Ascending aorta (tissue), 2 donors: ENCODE measurements around the gene ENO3. TPM values are rescaled to one million over a fixed set of nuclear protein-coding genes. Genes with fewer than 3 reads are reported as not detected.

ENCODE experiments used
- DNase-seq, 2 donors: peaks; one replicate each; pipeline ENCODE4 v3.0.0-alpha.2; 2019; ENCODE audit warnings: low spot score in 2 of 2
- H3K27ac ChIP-seq, 2 donors: fragments of 200-600 bp; sonication (generic); one replicate each; pipeline ENCODE4 v1.5.1; 2016 to 2017; ENCODE audit warnings: mild to moderate bottlenecking in 1 of 2
- H3K27me3 ChIP-seq: fragments of 200-600 bp; sonication (generic); one replicate; pipeline ENCODE4 v1.5.1; 2017
- H3K36me3 ChIP-seq, 2 donors: fragments of 200-600 bp; sonication (generic); one replicate each; pipeline ENCODE4 v1.5.1; 2016
- H3K4me1 ChIP-seq, 2 donors: fragments of 200-600 bp; sonication (generic); one replicate each; pipeline ENCODE4 v1.5.1; 2016 to 2017; ENCODE audit warnings: mild to moderate bottlenecking in 1 of 2
- H3K4me3 ChIP-seq, 2 donors: fragments of 200-600 bp; sonication (generic); one replicate each; pipeline ENCODE4 v1.5.1; 2016 to 2017; ENCODE audit warnings: mild to moderate bottlenecking in 1 of 2
- H3K9me3 ChIP-seq, 2 donors: fragments of 200-600 bp; sonication (generic); one replicate each; pipeline ENCODE4 v1.5.1; 2016
- CTCF ChIP-seq, 3 experiments: fragments of 200-600 bp in 2 of 3; fragments of 450-650 bp in 1 of 3; sonication (generic) in 2 of 3; IDR thresholded peaks; one replicate each; pipeline ENCODE4 v1.5.1; 2016 to 2019; ENCODE audit warnings: antibody characterized with exemption in 3 of 3, mild to moderate bottlenecking in 1 of 3, moderate library complexity in 1 of 3
- intact Hi-C: fragments of 100-400 bp; cut with DNase I; formaldehyde crosslinking; loops from one replicate; pipeline ENCODE4 v1.15.1; 2023
- total RNA-seq: library from RNA; depleted of rRNA; stranded (reverse); fragments of >200 nt; gene quantifications from one replicate; pipeline ENCODE4 v1.1.0, GENCODE V29; 2016

ENO3 gene
- total RNA-seq, 1 donor from 2014 or later: not detected

- peaks cover 4 to 9% of the 10 kb centered on the region in 2 donors for H3K4me1 ChIP-seq
- H3K27me3 ChIP-seq: no peaks in the 10 kb centered on the region
- TF ChIP-seq CTCF (IDR thresholded peaks at IDR 0.05): no peak
- peaks cover 18 to 20% of the 10 kb centered on the region in 2 donors for H3K36me3 ChIP-seq
- peak overlapping the region in 1 of 2 donors; percentile 5 for H3K27ac ChIP-seq
- H3K9me3 ChIP-seq: no peaks in the 10 kb centered on the region
- no peak for DNase-seq
- no peak overlapping the region for H3K4me3 ChIP-seq
- intact Hi-C loops: no loop called here
Measured at GRCh38 chr17:4934173-4934979, 16.5 kb upstream of the ENO3 start.

GRCh38 chr17:4935650-4936049 is 15.3 kb upstream of the ENO3 start:
- H3K27me3 ChIP-seq: no peaks in the 10 kb centered on the region
- intact Hi-C loops: no loop called here

GRCh38 chr17:4936436-4936835 is 14.5 kb upstream of the ENO3 start:
- intact Hi-C loops: no loop called here
- no peaks in the 10 kb centered on the region for H3K9me3 ChIP-seq
- peaks cover 18 to 20% of the 10 kb centered on the region in 2 donors for H3K36me3 ChIP-seq
- H3K27me3 ChIP-seq: no peaks in the 10 kb centered on the region
- no peak for DNase-seq
- no peak overlapping the region for H3K27ac ChIP-seq
- no peak overlapping the region for H3K4me3 ChIP-seq
- no peak for TF ChIP-seq CTCF (IDR thresholded peaks at IDR 0.05)
- peaks cover 11 to 15% of the 10 kb centered on the region in 2 donors for H3K4me1 ChIP-seq

More at GRCh38 chr17:4935650-4936049, 15.3 kb upstream of the ENO3 start:
- peaks cover 18 to 20% of the 10 kb centered on the region in 2 donors for H3K36me3 ChIP-seq
- H3K4me3 ChIP-seq: no peak overlapping the region
- peaks cover 4 to 9% of the 10 kb centered on the region in 2 donors for H3K4me1 ChIP-seq
- H3K27ac ChIP-seq: no peak overlapping the region
- no peak for DNase-seq
- H3K9me3 ChIP-seq: no peaks in the 10 kb centered on the region
- TF ChIP-seq CTCF (IDR thresholded peaks at IDR 0.05): no peak

GRCh38 chr17:4937553-4937952 is 13.4 kb upstream of the ENO3 start:
- H3K36me3 ChIP-seq: peaks cover 18 to 29% of the 10 kb centered on the region in 2 donors
- no peaks in the 10 kb centered on the region for H3K27me3 ChIP-seq
- no peak for TF ChIP-seq CTCF (IDR thresholded peaks at IDR 0.05)
- H3K4me1 ChIP-seq: peaks cover 11 to 22% of the 10 kb centered on the region in 2 donors
- no peaks in the 10 kb centered on the region for H3K9me3 ChIP-seq
- DNase-seq: no peak
- no peak overlapping the region for H3K27ac ChIP-seq
- intact Hi-C loops: no loop called here
- H3K4me3 ChIP-seq: no peak overlapping the region

- H3K4me3 ChIP-seq: no peak overlapping the region
- H3K27ac ChIP-seq: peak overlapping the region in 1 of 2 donors; percentile 92
- peaks cover 11 to 22% of the 10 kb centered on the region in 2 donors for H3K4me1 ChIP-seq
- intact Hi-C loops: loop anchor here (2.0 kb wide), 1 partner anchor 35 kb away; the partner anchor contains the start of gene CHRNE
- peaks cover 21 to 34% of the 10 kb centered on the region in 2 donors for H3K36me3 ChIP-seq
- TF ChIP-seq CTCF (IDR thresholded peaks at IDR 0.05): no peak
- no peak for DNase-seq
- H3K27me3 ChIP-seq: no peaks in the 10 kb centered on the region
- no peaks in the 10 kb centered on the region for H3K9me3 ChIP-seq
Measured at GRCh38 chr17:4938069-4938491, 12.8 kb upstream of the ENO3 start.
